B cell (primary cell): ENCODE data around the gene RASGRF2. TPM values are rescaled to one million over a fixed set of nuclear protein-coding genes. Genes with fewer than 3 reads are reported as not detected.

ENCODE experiments used
- ATAC-seq: fragments of 200-7000 bp; cut with Tn5 transposase; one replicate; pipeline ENCODE4 v1.10.0; 2021; ENCODE audit warnings: low read depth, mild to moderate bottlenecking, moderate number of reproducible peaks, moderate library complexity
- CTCF ChIA-PET: fragments of 350-600 bp; sonication (Branson Sonifier 250); formaldehyde crosslinking; loops from one replicate; lab custom pipeline; 2021; ENCODE audit warnings: antibody characterized with exemption, inconsistent platforms; lab: Charles Lee
- POLR2A ChIA-PET: fragments of 350-600 bp; sonication (Branson Sonifier 250); formaldehyde crosslinking; loops from one replicate; lab custom pipeline; 2021; ENCODE audit warnings: antibody characterized with exemption; lab: Charles Lee
- DNase-seq: peaks from one replicate; pipeline ENCODE4 v3.0.0; 2013
- H2AFZ ChIP-seq: 2 replicates; pipeline ENCODE4 v1.6.1; 2012; ENCODE audit warnings: mild to moderate bottlenecking, low read depth, low read length; ENCODE audit not compliant: insufficient read depth, poor library complexity, severe bottlenecking
- H3K27ac ChIP-seq, 2 donors: 1 replicate in 1 of 2; 2 replicates in 1 of 2; pipeline ENCODE4 v1.5.1; 2012 to 2013; ENCODE audit warnings: low read length in 2 of 2, mild to moderate bottlenecking in 2 of 2, moderate library complexity in 1 of 2
- H3K27me3 ChIP-seq, 4 experiments: fragments of 200-600 bp in 1 of 4; sonication (generic) in 1 of 4; replicated peaks in 1 of 4; 1 replicate in 2 of 4; 2 replicates in 2 of 4; pipeline versions ENCODE4 v1.6.1 to v1.7.0; 2013 to 2016; ENCODE audit warnings: low read length in 3 of 4, mild to moderate bottlenecking in 2 of 4, mixed read lengths in 1 of 4, moderate library complexity in 1 of 4; ENCODE audit not compliant: insufficient read depth in 4 of 4, control insufficient read depth in 3 of 4; ENCODE audit errors: control extremely low read depth in 1 of 4
- H3K36me3 ChIP-seq, 2 experiments: replicated peaks in 1 of 2; 1 replicate in 1 of 2; 2 replicates in 1 of 2; pipeline versions ENCODE4 v1.6.1 to v1.7.1; 2013; ENCODE audit warnings: low read length in 1 of 2; ENCODE audit not compliant: insufficient read depth in 2 of 2, control insufficient read depth in 1 of 2; ENCODE audit errors: control extremely low read depth in 1 of 2, extremely low read depth in 1 of 2
- H3K4me1 ChIP-seq, 2 donors: fragments of 200-600 bp in 1 of 2; sonication (generic) in 1 of 2; 1 replicate in 1 of 2; 2 replicates in 1 of 2; pipeline versions ENCODE4 v1.5.1 to v1.6.1; 2013 to 2017; ENCODE audit warnings: low read length in 2 of 2; ENCODE audit not compliant: control insufficient read depth in 2 of 2, insufficient read depth in 2 of 2
- H3K4me2 ChIP-seq: replicated peaks from 2 replicates; pipeline ENCODE3; 2012; ENCODE audit warnings: mild to moderate bottlenecking, low read depth, low read length; ENCODE audit not compliant: poor library complexity, severe bottlenecking
- H3K4me3 ChIP-seq, 5 experiments: fragments of 200-600 bp in 1 of 5; sonication (generic) in 1 of 5; 1 replicate in 3 of 5; 2 replicates in 2 of 5; pipeline versions ENCODE4 v1.5.1 to v1.7.0; 2011 to 2016; ENCODE audit warnings: low read length in 4 of 5, mild to moderate bottlenecking in 4 of 5, low read depth in 2 of 5, control low read depth in 1 of 5, moderate library complexity in 1 of 5; ENCODE audit not compliant: insufficient read depth in 1 of 5; ENCODE audit errors: control extremely low read depth in 1 of 5, extremely low read depth in 1 of 5
- H3K79me2 ChIP-seq: fragments of 200-600 bp; sonication (generic); one replicate; pipeline ENCODE4 v1.6.0; 2016; ENCODE audit warnings: low read length; ENCODE audit not compliant: control insufficient read depth, insufficient read depth
- H3K9ac ChIP-seq: fragments of 200-600 bp; sonication (generic); 2 replicates; pipeline ENCODE4 v1.6.1; 2017; ENCODE audit warnings: mild to moderate bottlenecking, low read length, moderate library complexity
- H3K9me3 ChIP-seq, 3 donors: one replicate each; pipeline versions ENCODE4 v1.6.1 to v1.7.1; 2013; ENCODE audit warnings: low read length in 2 of 3; ENCODE audit not compliant: control insufficient read depth in 2 of 3, insufficient read depth in 1 of 3; ENCODE audit errors: control extremely low read depth in 1 of 3
- H4K20me1 ChIP-seq: 2 replicates; pipeline ENCODE4 v1.6.0; 2012; ENCODE audit warnings: mild to moderate bottlenecking, low read length; ENCODE audit not compliant: insufficient read depth, control insufficient read depth, poor library complexity, severe bottlenecking
- H3K27ac Mint-ChIP-seq: one replicate; pipeline ENCODE4 v1.8.0; 2021; ENCODE audit warnings: mixed read lengths
- H3K27me3 Mint-ChIP-seq: one replicate; pipeline ENCODE4 v1.8.0; 2021; ENCODE audit warnings: mixed read lengths
- H3K4me1 Mint-ChIP-seq: one replicate; pipeline ENCODE4 v1.8.0; 2021; ENCODE audit warnings: mixed read lengths
- H3K4me3 Mint-ChIP-seq: one replicate; pipeline ENCODE4 v1.8.0; 2021; ENCODE audit warnings: mixed read lengths
- H3K9me3 Mint-ChIP-seq: one replicate; pipeline ENCODE4 v1.8.0; 2022; ENCODE audit warnings: mixed read lengths; ENCODE audit not compliant: insufficient read depth
- CTCF ChIP-seq: fragments of 200-600 bp; IDR thresholded peaks from one replicate; pipeline ENCODE4 v1.8.0; 2022; ENCODE audit warnings: antibody characterized with exemption, mild to moderate bottlenecking
- EZH2 ChIP-seq: IDR thresholded peaks from 2 replicates; pipeline ENCODE4 v1.6.1; 2012; ENCODE audit warnings: borderline replicate concordance, low read depth, mild to moderate bottlenecking, moderate library complexity, low read length; ENCODE audit not compliant: insufficient read depth, poor library complexity, severe bottlenecking
- WGBS: methylation state at CpG from one replicate; pipeline ENCODE4 v1.1.5; 2013; ENCODE audit warnings: missing lambda C conversion rate; ENCODE audit not compliant: insufficient coverage; 5-methylcytosine and 5-hydroxymethylcytosine counted together
- intact Hi-C: fragments of 100-400 bp; cut with micrococcal nuclease; formaldehyde crosslinking; loops from one replicate; pipeline ENCODE4 v1.10.0; 2022
- polyA plus RNA-seq: library from polyadenylated mRNA; depleted of rRNA; stranded (reverse); fragments of >200 nt; gene quantifications from 2 replicates; pipeline ENCODE4 v1.2.3, GENCODE V29; 2012
- total RNA-seq, 2 donors: library from RNA; stranded (reverse); fragments of 120-200 nt in 1 of 2; gene quantifications; 1 replicate in 1 of 2; 2 replicates in 1 of 2; pipeline versions ENCODE4 v1.2.3 to v1.2.4, GENCODE V29; 2013 to 2022

The RASGRF2 gene
- total and polyA plus RNA-seq, 2 donors (not counting 1 experiment from before 2014, with no cell fraction given), result 0.04 to 0.37 TPM

GRCh38 chr5:81181576-81182316, 221.6 kb downstream of the RASGRF2 start:
- H3K27me3 Mint-ChIP-seq, result no peaks in the 10 kb centered on the region
- Histone ChIP-seq H3K4me1 (peaks cover 11 to 18% of the 10 kb centered on the region in 2 donors), H3K27me3 (peaks cover 0 to under 1% (median 0%) of the 10 kb centered on the region in 4 experiments), H2AFZ (no peak overlapping the region), H4K20me1 (no peaks in the 10 kb centered on the region), H3K9ac (no peak overlapping the region), H3K79me2 (no peaks in the 10 kb centered on the region), H3K27ac (no peak overlapping the region), H3K36me3 (no peaks in the 10 kb centered on the region), H3K4me2 (no peak overlapping the region), H3K4me3 (no peak overlapping the region), H3K9me3 (no peaks in the 10 kb centered on the region)
- DNase-seq (peak; percentile 17), ATAC-seq (peak; percentile 58)
- H3K4me1 Mint-ChIP-seq, result peaks cover 16% of the 10 kb centered on the region
- no peaks in the 10 kb centered on the region for H3K9me3 Mint-ChIP-seq
- POLR2A ChIA-PET, result no interaction called here
- 50% methylated on average over 2 of the region's 4 CpGs for WGBS
- H3K4me3 Mint-ChIP-seq, result no peak overlapping the region
- TF ChIP-seq CTCF (no peak), EZH2 (no peak)
- intact Hi-C loops, result no loop called here
- CTCF ChIA-PET, result interaction anchor here (1.0 kb wide), 2 partner anchors 14 to 118 kb away, joined by 3 read pairs; no protein-coding TSS in a partner anchor
- H3K27ac Mint-ChIP-seq, result no peak overlapping the region
